SKM-1 treated with dmso at 0.1 percent for 144 hours (cell line): ENCODE measurements around the gene OCSTAMP.

Experiments used
- DNase-seq: peaks from one replicate; lab custom pipeline; 2025; ENCODE audit not compliant: unreplicated experiment; lab: John Stamatoyannopoulos, UW

Gene OCSTAMP

GRCh38 chr20:46520976-46521579 lies 29.4 kb downstream of the OCSTAMP start:
- DNase-seq, result peak; percentile 61

GRCh38 chr20:46520540-46520939 lies 29.9 kb downstream of the OCSTAMP start:
- DNase-seq, result no peak

GRCh38 chr20:46519471-46520068 lies 30.9 kb downstream of the OCSTAMP start:
- DNase-seq, result no peak

- DNase-seq, result no peak
These were observed 37.3 kb downstream of the OCSTAMP start, which contains the start of gene ZNF334 for GRCh38 chr20:46512943-46513844. TSS of gene ZNF334 (minus strand) at chr20:46513559. CDS start at chr20:46512102, 1,457 bp downstream.

GRCh38 chr20:46509523-46509922 lies 40.9 kb downstream of the OCSTAMP start:
- DNase-seq, result no peak

- no peak for DNase-seq
These were observed 42.6 kb downstream of the OCSTAMP start for GRCh38 chr20:46507760-46508407.

- DNase-seq, result no peak
These were observed 44.9 kb downstream of the OCSTAMP start for GRCh38 chr20:46505506-46505905.

GRCh38 chr20:46501961-46502360 lies 48.5 kb downstream of the OCSTAMP start:
- no peak for DNase-seq

GRCh38 chr20:46501337-46501942 lies 49.0 kb downstream of the OCSTAMP start:
- no peak for DNase-seq

- DNase-seq, result no peak
These were observed 56.4 kb downstream of the OCSTAMP start for GRCh38 chr20:46494077-46494476.

- no peak for DNase-seq
These were observed 59.1 kb downstream of the OCSTAMP start for GRCh38 chr20:46491354-46491753.
